Measurements from ENCODE around the gene SALL3. TPM values are rescaled to one million over a fixed set of nuclear protein-coding genes. Genes with fewer than 3 reads are reported as not detected.

SALL3 gene
- total and polyA plus RNA-seq, 2 experiments from 2014 or later = 0.09 to 3.0 TPM

DNA sequence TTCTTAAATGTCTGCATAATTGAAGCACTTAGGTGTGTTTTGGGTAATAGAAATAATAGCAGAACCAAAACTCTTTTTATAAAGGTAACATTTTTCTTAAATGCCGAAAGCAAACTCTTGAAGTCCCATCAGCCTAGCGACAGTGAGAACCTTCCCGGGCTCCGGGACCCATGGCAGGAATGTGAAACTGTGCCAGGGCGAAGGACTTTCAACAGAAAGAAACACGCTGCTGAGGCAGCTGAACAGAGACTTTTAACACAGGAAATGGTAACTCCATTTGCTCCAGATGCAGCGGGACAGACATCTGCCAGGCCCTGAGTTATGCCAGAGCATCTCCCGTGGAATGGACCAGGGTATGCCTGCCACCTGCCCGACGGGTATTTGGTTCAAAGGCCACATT, 34.3 kb downstream of the SALL3 start:
- Histone ChIP-seq H3K4me1 (ENCODE audit: low read depth) (no peaks in the 10 kb centered on the region), H3K9me3 (ENCODE audit: low read depth) (no peaks in the 10 kb centered on the region), H3K27ac (no peak overlapping the region), H3K27me3 (no peaks in the 10 kb centered on the region), H3K4me3 (no peak overlapping the region), H3K36me3 (no peaks in the 10 kb centered on the region)
- TF ChIP-seq, protein P1, sequence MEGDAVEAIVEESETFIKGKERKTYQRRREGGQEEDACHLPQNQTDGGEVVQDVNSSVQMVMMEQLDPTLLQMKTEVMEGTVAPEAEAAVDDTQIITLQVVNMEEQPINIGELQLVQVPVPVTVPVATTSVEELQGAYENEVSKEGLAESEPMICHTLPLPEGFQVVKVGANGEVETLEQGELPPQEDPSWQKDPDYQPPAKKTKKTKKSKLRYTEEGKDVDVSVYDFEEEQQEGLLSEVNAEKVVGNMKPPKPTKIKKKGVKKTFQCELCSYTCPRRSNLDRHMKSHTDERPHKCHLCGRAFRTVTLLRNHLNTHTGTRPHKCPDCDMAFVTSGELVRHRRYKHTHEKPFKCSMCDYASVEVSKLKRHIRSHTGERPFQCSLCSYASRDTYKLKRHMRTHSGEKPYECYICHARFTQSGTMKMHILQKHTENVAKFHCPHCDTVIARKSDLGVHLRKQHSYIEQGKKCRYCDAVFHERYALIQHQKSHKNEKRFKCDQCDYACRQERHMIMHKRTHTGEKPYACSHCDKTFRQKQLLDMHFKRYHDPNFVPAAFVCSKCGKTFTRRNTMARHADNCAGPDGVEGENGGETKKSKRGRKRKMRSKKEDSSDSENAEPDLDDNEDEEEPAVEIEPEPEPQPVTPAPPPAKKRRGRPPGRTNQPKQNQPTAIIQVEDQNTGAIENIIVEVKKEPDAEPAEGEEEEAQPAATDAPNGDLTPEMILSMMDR (IDR thresholded peaks at IDR 0.05; ENCODE audit: low read depth, low read length) = no peak
- DNase-seq (ENCODE audit: low read depth in 1 of 2, low spot score in 1 of 2) = no peak

DNA sequence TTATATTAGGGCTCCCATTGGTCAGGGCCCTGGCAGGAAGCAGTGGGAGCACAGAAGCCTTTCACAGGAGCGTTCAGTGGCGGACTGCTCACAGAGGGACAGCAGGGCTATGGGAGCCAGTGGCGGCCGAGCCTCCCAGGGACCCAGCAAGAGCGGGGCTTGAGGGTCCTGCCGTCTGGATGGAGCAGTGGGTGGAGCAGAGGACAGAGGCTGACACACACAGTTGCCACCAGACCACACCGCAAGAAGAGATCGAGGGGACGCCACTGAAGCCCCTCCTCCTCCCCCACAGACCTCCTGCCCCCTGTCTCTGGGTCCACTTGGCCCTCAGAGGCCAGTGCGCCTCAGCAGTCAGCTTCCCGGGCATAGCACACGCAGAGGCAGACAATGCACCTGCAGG, 39.3 kb downstream of the SALL3 start:
- no peak overlapping the region for H3K4me3 ChIP-seq
- TF ChIP-seq, protein P1 (IDR thresholded peaks at IDR 0.05; ENCODE audit: low read depth, low read length) = no peak
- no peak overlapping the region for H3K27ac ChIP-seq
- H3K4me1 ChIP-seq (ENCODE audit: low read depth) = no peaks in the 10 kb centered on the region
- no peak for DNase-seq (ENCODE audit: low read depth in 1 of 2, low spot score in 1 of 2)
- H3K9me3 ChIP-seq (ENCODE audit: low read depth) = no peaks in the 10 kb centered on the region
- H3K27me3 ChIP-seq = no peaks in the 10 kb centered on the region
- no peaks in the 10 kb centered on the region for H3K36me3 ChIP-seq

GRCh38 chr18:79019881-79020280, 40.3 kb downstream of the SALL3 start:
- Histone ChIP-seq H3K4me3 (no peak overlapping the region), H3K4me1 (ENCODE audit: low read depth) (no peaks in the 10 kb centered on the region), H3K27me3 (no peaks in the 10 kb centered on the region), H3K27ac (no peak overlapping the region), H3K9me3 (ENCODE audit: low read depth) (no peaks in the 10 kb centered on the region), H3K36me3 (no peaks in the 10 kb centered on the region)
- TF ChIP-seq, protein P1 (IDR thresholded peaks at IDR 0.05; ENCODE audit: low read depth, low read length) = no peak
- no peak for DNase-seq (ENCODE audit: low read depth in 1 of 2, low spot score in 1 of 2)

DNA sequence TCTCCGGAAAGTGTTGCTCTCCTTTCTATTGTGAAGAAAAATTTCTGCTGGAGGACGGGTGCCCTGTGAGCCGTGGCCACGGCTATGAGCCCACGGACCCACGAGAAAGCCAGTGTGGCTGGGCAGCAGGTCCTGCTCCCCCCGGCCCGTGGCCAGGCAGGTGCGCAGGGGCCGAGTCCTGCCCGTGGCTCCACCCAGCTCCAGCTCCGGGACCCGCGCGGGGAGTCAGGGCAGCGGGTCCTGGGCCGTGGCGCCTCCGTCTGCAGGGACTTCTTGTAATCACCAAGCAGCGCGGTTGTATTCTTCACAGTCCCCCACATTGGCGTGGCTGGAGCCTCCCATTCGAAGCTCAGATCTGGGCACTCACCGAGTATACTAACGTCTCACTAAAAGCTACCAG, 43.0 kb downstream of the SALL3 start:
- Histone ChIP-seq H3K36me3 (no peaks in the 10 kb centered on the region), H3K9me3 (ENCODE audit: low read depth) (no peaks in the 10 kb centered on the region), H3K27me3 (no peaks in the 10 kb centered on the region), H3K27ac (no peak overlapping the region), H3K4me3 (no peak overlapping the region), H3K4me1 (ENCODE audit: low read depth) (no peaks in the 10 kb centered on the region)
- no peak for DNase-seq (ENCODE audit: low read depth in 1 of 2, low spot score in 1 of 2)
- TF ChIP-seq, protein P1 (IDR thresholded peaks at IDR 0.05; ENCODE audit: low read depth, low read length) = no peak

GRCh38 chr18:79026491-79026890, 46.9 kb downstream of the SALL3 start:
- Histone ChIP-seq H3K27me3 (no peaks in the 10 kb centered on the region), H3K9me3 (ENCODE audit: low read depth) (no peaks in the 10 kb centered on the region), H3K4me1 (ENCODE audit: low read depth) (no peaks in the 10 kb centered on the region), H3K4me3 (no peak overlapping the region), H3K36me3 (no peaks in the 10 kb centered on the region), H3K27ac (no peak overlapping the region)
- no peak for DNase-seq (ENCODE audit: low read depth in 1 of 2, low spot score in 1 of 2)
- TF ChIP-seq, protein P1 (IDR thresholded peaks at IDR 0.05; ENCODE audit: low read depth, low read length) = no peak

- no peak for DNase-seq (ENCODE audit: low read depth in 1 of 2, low spot score in 1 of 2)
- no peaks in the 10 kb centered on the region for H3K4me1 ChIP-seq (ENCODE audit: low read depth)
- no peaks in the 10 kb centered on the region for H3K9me3 ChIP-seq (ENCODE audit: low read depth)
- H3K27ac ChIP-seq = no peak overlapping the region
- no peaks in the 10 kb centered on the region for H3K36me3 ChIP-seq
- no peak overlapping the region for H3K4me3 ChIP-seq
- no peaks in the 10 kb centered on the region for H3K27me3 ChIP-seq
- TF ChIP-seq, protein P1 (IDR thresholded peaks at IDR 0.05; ENCODE audit: low read depth, low read length) = no peak
Measured at GRCh38 chr18:79030680-79031079, 51.1 kb downstream of the SALL3 start.
